ENCODE results near the gene PRKAA2. TPM values are rescaled to one million over a fixed set of nuclear protein-coding genes. Genes with fewer than 3 reads are reported as not detected.

Gene PRKAA2
- total and polyA plus RNA-seq, 9 donors: 0.81 to 5.4 (median 3.5) TPM

- peaks cover 3% of the 10 kb centered on the region for H3K4me1 ChIP-seq (ENCODE audit: insufficient read depth)
- intact Hi-C loops (cut with DNase I): no loop called here
- H3K27ac ChIP-seq: no peak overlapping the region
- H3K9me3 ChIP-seq: no peaks in the 10 kb centered on the region
- no peaks in the 10 kb centered on the region for H3K36me3 ChIP-seq
- no peak overlapping the region for H3K4me3 ChIP-seq
- H3K27me3 ChIP-seq: no peaks in the 10 kb centered on the region
- no peak for TF ChIP-seq EP300 (IDR thresholded peaks at IDR 0.05)
- TF ChIP-seq CTCF (IDR thresholded peaks at IDR 0.05): no peak
- no peak for TF ChIP-seq POLR2A (IDR thresholded peaks at IDR 0.05)
- DNase-seq: no peak
These were observed 1.5 kb upstream of the PRKAA2 start for GRCh38 chr1:56643661-56644060.

GRCh38 chr1:56644064-56644918 is 823 bp upstream of the PRKAA2 start:
- H3K9me3 ChIP-seq: no peaks in the 10 kb centered on the region
- TF ChIP-seq CTCF (IDR thresholded peaks at IDR 0.05) (no peak), EP300 (IDR thresholded peaks at IDR 0.05) (no peak), POLR2A (IDR thresholded peaks at IDR 0.05) (no peak)
- WGBS, 3 donors: 11 to 17% (median 13%) methylated on average over 23 of the region's 23 CpGs
- peak overlapping the region; percentile 37 to 61 for H3K27ac ChIP-seq
- peak overlapping the region; percentile 73 for H3K4me3 ChIP-seq
- intact Hi-C loops (cut with DNase I): no loop called here
- H3K4me1 ChIP-seq (ENCODE audit: insufficient read depth): peaks cover 3% of the 10 kb centered on the region
- DNase-seq: peak in 2 of 5 donors; percentile 13 to 18
- no peaks in the 10 kb centered on the region for H3K27me3 ChIP-seq
- no peaks in the 10 kb centered on the region for H3K36me3 ChIP-seq

DNA sequence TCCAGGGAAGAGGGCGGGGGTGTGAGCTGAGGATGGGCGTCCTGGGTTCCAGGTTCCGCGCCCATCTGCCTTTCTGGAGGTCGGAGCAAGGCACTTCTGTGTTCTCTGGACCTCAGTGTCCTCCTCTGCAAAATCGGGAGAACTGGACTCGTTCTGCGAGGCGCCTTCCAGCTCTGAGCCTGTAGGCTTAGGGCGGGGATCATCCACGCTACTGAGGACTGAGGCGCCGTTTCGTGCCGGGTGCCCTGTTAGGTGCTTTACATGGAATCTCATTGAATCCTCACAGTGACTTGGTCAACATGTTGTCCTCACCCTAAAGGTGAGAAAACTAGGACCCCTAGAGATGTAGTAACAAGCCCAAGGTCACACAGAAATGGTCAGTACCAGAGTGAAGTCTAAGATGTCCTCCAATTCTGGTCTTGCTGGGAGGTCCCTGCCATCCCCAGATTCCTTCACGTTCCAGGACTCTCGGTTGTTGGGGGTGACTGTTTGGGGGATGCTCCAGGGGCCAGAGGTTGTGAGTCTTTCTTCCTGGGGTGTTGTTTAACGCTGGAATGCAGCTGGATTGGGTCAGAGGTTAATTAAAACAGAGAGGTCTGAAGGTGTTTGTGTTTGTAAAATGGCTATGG is 677 bp downstream of the PRKAA2 start:
- H3K4me3 ChIP-seq: peak overlapping the region; percentile 73
- peak in 3 of 5 donors; percentile 10 to 22 (median 22) for DNase-seq
- H3K27ac ChIP-seq: no peak overlapping the region
- H3K27me3 ChIP-seq: no peaks in the 10 kb centered on the region
- no peaks in the 10 kb centered on the region for H3K36me3 ChIP-seq
- WGBS, 3 donors: 2 to 3% (median 3%) methylated on average over 18 of the region's 18 CpGs
- peaks cover 3% of the 10 kb centered on the region for H3K4me1 ChIP-seq (ENCODE audit: insufficient read depth)
- TF ChIP-seq EP300 (IDR thresholded peaks at IDR 0.05): no peak
- TF ChIP-seq POLR2A (IDR thresholded peaks at IDR 0.05): no peak
- no peak for TF ChIP-seq CTCF (IDR thresholded peaks at IDR 0.05)
- intact Hi-C loops (cut with DNase I): no loop called here
- no peaks in the 10 kb centered on the region for H3K9me3 ChIP-seq

DNA sequence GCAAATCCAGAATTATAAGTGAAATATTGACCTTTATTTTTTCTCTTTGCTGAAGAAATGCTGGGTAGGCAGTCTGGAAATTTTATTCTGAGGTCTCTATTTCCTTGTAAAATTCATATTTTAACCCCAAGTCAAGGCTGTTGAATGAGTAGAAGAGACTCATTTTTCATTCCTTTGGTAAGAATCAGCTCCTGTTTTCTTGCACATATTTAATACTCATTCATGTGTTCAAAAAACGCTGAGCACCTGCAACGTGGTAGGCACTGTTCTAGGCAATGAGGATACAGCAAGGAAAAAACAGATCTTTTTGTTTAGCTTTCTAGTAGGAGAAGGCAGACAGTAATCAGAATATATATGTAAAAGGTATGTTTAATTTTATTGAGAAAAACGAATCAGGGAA is 1.5 kb downstream of the PRKAA2 start:
- no peak overlapping the region for H3K27ac ChIP-seq
- H3K4me3 ChIP-seq: no peak overlapping the region
- H3K36me3 ChIP-seq: no peaks in the 10 kb centered on the region
- TF ChIP-seq CTCF (IDR thresholded peaks at IDR 0.05) (no peak), EP300 (IDR thresholded peaks at IDR 0.05) (no peak), POLR2A (IDR thresholded peaks at IDR 0.05) (no peak)
- 63 to 76% (median 63%) methylated on average over 3 of the region's 3 CpGs for WGBS, 3 donors
- H3K4me1 ChIP-seq (ENCODE audit: insufficient read depth): peaks cover 3% of the 10 kb centered on the region
- H3K9me3 ChIP-seq: no peaks in the 10 kb centered on the region
- DNase-seq: no peak
- intact Hi-C loops (cut with DNase I): no loop called here
- no peaks in the 10 kb centered on the region for H3K27me3 ChIP-seq

All from ovary (tissue), 9 donors.